GM23338 (cell line): ENCODE measurements around the gene KIAA0040. TPM values are rescaled to one million over a fixed set of nuclear protein-coding genes. Genes with fewer than 3 reads are reported as not detected.

Experiments
- ATAC-seq: fragments of 200-7000 bp; cut with Tn5 transposase; 3 replicates; pipeline ENCODE4 v1.9.1; 2020
- DNase-seq: peaks from one replicate; pipeline ENCODE4 v3.0.0-alpha.2; 2015; ENCODE audit warnings: low spot score
- H2AFZ ChIP-seq: fragments of 200-600 bp; sonication (generic); 2 replicates; pipeline ENCODE4 v1.8.0; 2016; ENCODE audit warnings: antibody characterized with exemption, mild to moderate bottlenecking, moderate library complexity
- H3F3A ChIP-seq: fragments of 200-600 bp; sonication (generic); replicated peaks from 2 replicates; pipeline ENCODE4 v1.8.0; 2017; ENCODE audit warnings: antibody characterized with exemption, mixed run types, low read depth
- H3K27ac ChIP-seq: fragments of 200-600 bp; sonication (generic); 2 replicates; pipeline ENCODE4 v1.6.1; 2016; ENCODE audit warnings: low read depth
- H3K27me3 ChIP-seq: fragments of 200-600 bp; sonication (generic); 2 replicates; pipeline ENCODE4 v1.8.0; 2016; ENCODE audit warnings: mild to moderate bottlenecking, mixed run types, moderate library complexity; ENCODE audit not compliant: insufficient read depth
- H3K36me3 ChIP-seq: fragments of 200-600 bp; sonication (generic); 2 replicates; pipeline ENCODE4 v1.8.0; 2016; ENCODE audit warnings: mild to moderate bottlenecking; ENCODE audit not compliant: insufficient read depth
- H3K4me1 ChIP-seq: fragments of 200-600 bp; sonication (generic); 2 replicates; pipeline ENCODE4 v1.8.0; 2016; ENCODE audit warnings: mild to moderate bottlenecking, moderate library complexity; ENCODE audit not compliant: insufficient read depth
- H3K4me2 ChIP-seq: fragments of 200-600 bp; sonication (generic); 2 replicates; pipeline ENCODE4 v1.7.1; 2017; ENCODE audit warnings: mixed run types
- H3K4me3 ChIP-seq: fragments of 200-600 bp; sonication (generic); 2 replicates; pipeline ENCODE4 v1.6.1; 2016; ENCODE audit warnings: mixed run types
- H3K79me2 ChIP-seq: fragments of 200-600 bp; sonication (generic); replicated peaks from 2 replicates; pipeline ENCODE4 v1.8.0; 2017; ENCODE audit warnings: mild to moderate bottlenecking; ENCODE audit not compliant: insufficient read depth
- H3K9me2 ChIP-seq: fragments of 200-600 bp; sonication (generic); 2 replicates; pipeline ENCODE4 v1.8.0; 2017; ENCODE audit not compliant: insufficient read depth
- H4K20me1 ChIP-seq: fragments of 200-600 bp; sonication (generic); replicated peaks from 2 replicates; pipeline ENCODE4 v1.8.0; 2017; ENCODE audit warnings: mild to moderate bottlenecking; ENCODE audit not compliant: insufficient read depth
- H3K27ac Mint-ChIP-seq: 2 replicates; pipeline ENCODE4 v1.8.0; 2020; ENCODE audit warnings: inconsistent platforms, mild to moderate bottlenecking, moderate library complexity, mixed read lengths
- H3K27me3 Mint-ChIP-seq: 3 replicates; pipeline ENCODE4 v1.8.0; 2022; ENCODE audit warnings: low read depth, mild to moderate bottlenecking, moderate library complexity, mixed read lengths, inconsistent platforms; ENCODE audit not compliant: insufficient read depth, poor library complexity
- H3K36me3 Mint-ChIP-seq: 3 replicates; pipeline ENCODE4 v1.8.0; 2021; ENCODE audit warnings: low read depth, mild to moderate bottlenecking, inconsistent platforms, moderate library complexity, mixed read lengths
- H3K4me1 Mint-ChIP-seq: 3 replicates; pipeline ENCODE4 v1.8.0; 2020; ENCODE audit warnings: mild to moderate bottlenecking, inconsistent platforms, mixed read lengths
- H3K4me3 Mint-ChIP-seq: 3 replicates; pipeline ENCODE4 v1.8.0; 2021; ENCODE audit warnings: moderate library complexity, mild to moderate bottlenecking, inconsistent platforms, mixed read lengths
- H3K9me3 Mint-ChIP-seq: 3 replicates; pipeline ENCODE4 v1.8.0; 2020; ENCODE audit warnings: moderate library complexity, mild to moderate bottlenecking, inconsistent platforms, mixed read lengths
- EZH2 ChIP-seq: fragments of 200-600 bp; sonication (generic); IDR thresholded peaks from one replicate; pipeline ENCODE4 v1.8.0; 2017; ENCODE audit warnings: antibody characterized with exemption, mild to moderate bottlenecking, low read depth; ENCODE audit not compliant: unreplicated experiment
- JUNB ChIP-seq: IDR thresholded peaks from one replicate; pipeline ENCODE4 v1.6.1; 2016; ENCODE audit warnings: antibody characterized with exemption; ENCODE audit not compliant: unreplicated experiment
- NANOG ChIP-seq: IDR thresholded peaks from 2 replicates; pipeline ENCODE4 v1.6.1; 2016; ENCODE audit warnings: antibody characterized with exemption, borderline replicate concordance
- ZNF114 ChIP-seq: fragments of 250-450 bp; sonication (Bioruptor Pico); IDR thresholded peaks from 2 replicates; pipeline ENCODE4 v1.5.0; 2020; ENCODE audit warnings: mild to moderate bottlenecking, moderate library complexity
- ZNF462 ChIP-seq: fragments of 250-450 bp; sonication (Bioruptor Pico); IDR thresholded peaks from 2 replicates; pipeline ENCODE4 v1.5.0; 2020; ENCODE audit warnings: mild to moderate bottlenecking, moderate library complexity
- polyA plus RNA-seq: library from polyadenylated mRNA; unstranded; fragments of >200 nt; fragmentation: Nextera tagmentation; extraction: Ambion mirVana; gene quantifications from 2 replicates; pipeline ENCODE4 v1.2.1, GENCODE V29; 2016
- total RNA-seq: library from RNA; depleted of rRNA; stranded (reverse); fragments of >200 nt; shearing (Covaris generic); gene quantifications from 2 replicates; pipeline ENCODE4 v1.2.3, GENCODE V29; 2014
- TF ChIP-seq, protein P1 (sequence below): IDR thresholded peaks from 2 replicates; pipeline ENCODE4 v1.6.1; 2016; ENCODE audit warnings: antibody characterized with exemption

Gene KIAA0040
- total and polyA plus RNA-seq, 2 experiments from 2014 or later = 7.0 to 11.9 TPM

GRCh38 chr1:175206687-175207086, 14.1 kb upstream of the KIAA0040 start:
- Mint-ChIP-seq H3K9me3 (no peaks in the 10 kb centered on the region; the same call in 2 of the 3 replicates), H3K4me1 (no peaks in the 10 kb centered on the region), H3K27ac (no peak overlapping the region), H3K36me3 (no peaks in the 10 kb centered on the region), H3K27me3 (peaks cover 2% of the 10 kb centered on the region), H3K4me3 (no peak overlapping the region)
- Histone ChIP-seq H3F3A (no peaks in the 10 kb centered on the region), H3K4me2 (no peak overlapping the region), H3K27me3 (no peaks in the 10 kb centered on the region), H3K4me1 (no peaks in the 10 kb centered on the region), H2AFZ (no peak overlapping the region), H4K20me1 (no peaks in the 10 kb centered on the region), H3K27ac (no peak overlapping the region), H3K4me3 (no peak overlapping the region), H3K36me3 (no peaks in the 10 kb centered on the region), H3K79me2 (no peaks in the 10 kb centered on the region), H3K9me2 (no peaks in the 10 kb centered on the region)
- TF ChIP-seq NANOG (no peak), ZNF114 (CRISPR knock-in tag) (no peak)
- no peak for DNase-seq
- no peak for ATAC-seq

DNA sequence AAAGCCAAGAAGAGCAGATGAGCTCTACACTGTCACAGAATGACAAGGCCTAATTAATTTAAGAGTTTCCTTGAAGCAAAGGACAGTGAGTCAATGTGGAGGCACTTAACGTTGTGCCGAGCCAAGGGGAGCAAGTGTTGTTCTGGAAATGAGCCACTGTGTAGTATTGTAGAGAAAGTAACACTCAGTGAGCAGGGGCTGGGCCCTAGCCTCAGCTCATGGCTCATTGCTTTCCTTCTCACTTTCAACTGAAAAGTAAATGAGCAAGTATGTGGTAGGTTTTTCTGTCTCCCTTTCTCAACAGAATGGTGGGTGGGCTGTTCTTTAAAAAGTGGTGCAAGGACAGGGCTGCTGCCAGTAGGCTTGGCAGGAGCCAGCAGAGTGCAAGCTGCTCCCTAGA, 11.8 kb upstream of the KIAA0040 start:
- TF ChIP-seq, protein P1, sequence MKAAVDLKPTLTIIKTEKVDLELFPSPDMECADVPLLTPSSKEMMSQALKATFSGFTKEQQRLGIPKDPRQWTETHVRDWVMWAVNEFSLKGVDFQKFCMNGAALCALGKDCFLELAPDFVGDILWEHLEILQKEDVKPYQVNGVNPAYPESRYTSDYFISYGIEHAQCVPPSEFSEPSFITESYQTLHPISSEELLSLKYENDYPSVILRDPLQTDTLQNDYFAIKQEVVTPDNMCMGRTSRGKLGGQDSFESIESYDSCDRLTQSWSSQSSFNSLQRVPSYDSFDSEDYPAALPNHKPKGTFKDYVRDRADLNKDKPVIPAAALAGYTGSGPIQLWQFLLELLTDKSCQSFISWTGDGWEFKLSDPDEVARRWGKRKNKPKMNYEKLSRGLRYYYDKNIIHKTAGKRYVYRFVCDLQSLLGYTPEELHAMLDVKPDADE = no peak
- TF ChIP-seq ZNF462 (CRISPR knock-in tag) (no peak), ZNF114 (CRISPR knock-in tag) (no peak), EZH2 (no peak), JUNB (no peak)
- H3K4me1 ChIP-seq = no peaks in the 10 kb centered on the region
- H3K79me2 ChIP-seq = no peaks in the 10 kb centered on the region
- no peaks in the 10 kb centered on the region for H3K27me3 ChIP-seq
- peaks cover 4% of the 10 kb centered on the region; the same call in 1 of the 2 replicates for H3K9me2 ChIP-seq
- H3F3A ChIP-seq = no peaks in the 10 kb centered on the region
- no peaks in the 10 kb centered on the region for H4K20me1 ChIP-seq
- no peak overlapping the region for H3K27ac ChIP-seq
- H3K4me2 ChIP-seq = no peak overlapping the region
- Mint-ChIP-seq H3K4me1 (no peaks in the 10 kb centered on the region; the same call in 2 of the 3 replicates), H3K27ac (no peak overlapping the region), H3K4me3 (no peak overlapping the region), H3K27me3 (peaks cover 2% of the 10 kb centered on the region), H3K9me3 (no peaks in the 10 kb centered on the region; the same call in 2 of the 3 replicates), H3K36me3 (no peaks in the 10 kb centered on the region)
- ATAC-seq = no peak
- no peaks in the 10 kb centered on the region for H3K36me3 ChIP-seq
- no peak for DNase-seq
- H3K4me3 ChIP-seq = no peak overlapping the region
- H2AFZ ChIP-seq = no peak overlapping the region; the same call in 1 of the 2 replicates
